Measurements from ENCODE around the gene ENDOV.

Gene ENDOV

GRCh38 chr17:80482058-80482318 is 67.0 kb downstream of the ENDOV start:
- H3K4me3 ChIP-seq (replicated peaks; ENCODE audit: low read depth, low read length), result no peak overlapping the region
- TF ChIP-seq, protein P1, sequence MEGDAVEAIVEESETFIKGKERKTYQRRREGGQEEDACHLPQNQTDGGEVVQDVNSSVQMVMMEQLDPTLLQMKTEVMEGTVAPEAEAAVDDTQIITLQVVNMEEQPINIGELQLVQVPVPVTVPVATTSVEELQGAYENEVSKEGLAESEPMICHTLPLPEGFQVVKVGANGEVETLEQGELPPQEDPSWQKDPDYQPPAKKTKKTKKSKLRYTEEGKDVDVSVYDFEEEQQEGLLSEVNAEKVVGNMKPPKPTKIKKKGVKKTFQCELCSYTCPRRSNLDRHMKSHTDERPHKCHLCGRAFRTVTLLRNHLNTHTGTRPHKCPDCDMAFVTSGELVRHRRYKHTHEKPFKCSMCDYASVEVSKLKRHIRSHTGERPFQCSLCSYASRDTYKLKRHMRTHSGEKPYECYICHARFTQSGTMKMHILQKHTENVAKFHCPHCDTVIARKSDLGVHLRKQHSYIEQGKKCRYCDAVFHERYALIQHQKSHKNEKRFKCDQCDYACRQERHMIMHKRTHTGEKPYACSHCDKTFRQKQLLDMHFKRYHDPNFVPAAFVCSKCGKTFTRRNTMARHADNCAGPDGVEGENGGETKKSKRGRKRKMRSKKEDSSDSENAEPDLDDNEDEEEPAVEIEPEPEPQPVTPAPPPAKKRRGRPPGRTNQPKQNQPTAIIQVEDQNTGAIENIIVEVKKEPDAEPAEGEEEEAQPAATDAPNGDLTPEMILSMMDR (IDR thresholded peaks at IDR 0.05; ENCODE audit: low read depth, low read length, missing control alignments), result no peak
- no peak for DNase-seq (ENCODE audit: extremely low read depth, low read depth)

DNA sequence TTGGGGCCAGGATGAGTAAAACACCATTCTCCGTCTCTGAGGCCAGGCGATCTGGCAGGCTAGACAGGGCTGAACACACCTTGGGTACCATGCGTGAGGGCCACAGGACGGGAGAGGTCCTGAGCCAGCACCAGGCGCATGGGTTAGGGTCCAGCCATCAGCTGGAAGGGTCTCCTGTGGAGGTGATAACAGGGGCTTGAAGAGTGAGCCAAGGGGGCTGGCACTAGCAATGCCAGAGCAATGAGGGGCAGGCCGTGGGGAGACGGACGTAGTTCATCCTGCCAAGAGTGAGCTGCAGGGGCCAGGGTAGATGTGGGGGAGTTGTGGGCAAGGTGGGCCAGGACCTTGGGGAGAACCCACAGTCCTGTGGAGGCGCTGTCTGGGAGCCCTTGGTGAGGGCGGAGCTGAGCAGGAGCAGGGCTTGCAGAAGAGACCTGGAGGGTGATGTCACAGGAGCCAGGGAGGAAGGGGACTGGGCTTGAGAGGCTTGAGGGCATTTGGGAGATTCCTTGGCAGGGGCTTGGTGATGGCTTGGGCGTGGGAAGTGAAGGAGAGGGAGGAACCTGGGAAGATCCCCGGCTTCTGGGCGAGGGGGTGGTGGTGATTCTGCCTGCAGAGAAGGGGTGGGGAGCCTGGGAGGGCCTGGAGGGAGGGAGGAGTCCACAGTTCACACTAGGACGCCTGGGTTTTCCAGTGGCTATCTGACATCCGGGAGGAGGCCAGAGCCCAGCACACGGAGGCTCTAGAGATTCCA is 67.8 kb downstream of the ENDOV start:
- no peak overlapping the region for H3K4me3 ChIP-seq (replicated peaks; ENCODE audit: low read depth, low read length)
- no peak for DNase-seq (ENCODE audit: extremely low read depth, low read depth)
- TF ChIP-seq, protein P1 (IDR thresholded peaks at IDR 0.05; ENCODE audit: low read depth, low read length, missing control alignments), result no peak

GRCh38 chr17:80485846-80486245 is 70.9 kb downstream of the ENDOV start:
- H3K4me3 ChIP-seq (replicated peaks; ENCODE audit: low read depth, low read length), result no peak overlapping the region
- DNase-seq (ENCODE audit: extremely low read depth, low read depth), result no peak
- TF ChIP-seq, protein P1 (IDR thresholded peaks at IDR 0.05; ENCODE audit: low read depth, low read length, missing control alignments), result no peak

DNA sequence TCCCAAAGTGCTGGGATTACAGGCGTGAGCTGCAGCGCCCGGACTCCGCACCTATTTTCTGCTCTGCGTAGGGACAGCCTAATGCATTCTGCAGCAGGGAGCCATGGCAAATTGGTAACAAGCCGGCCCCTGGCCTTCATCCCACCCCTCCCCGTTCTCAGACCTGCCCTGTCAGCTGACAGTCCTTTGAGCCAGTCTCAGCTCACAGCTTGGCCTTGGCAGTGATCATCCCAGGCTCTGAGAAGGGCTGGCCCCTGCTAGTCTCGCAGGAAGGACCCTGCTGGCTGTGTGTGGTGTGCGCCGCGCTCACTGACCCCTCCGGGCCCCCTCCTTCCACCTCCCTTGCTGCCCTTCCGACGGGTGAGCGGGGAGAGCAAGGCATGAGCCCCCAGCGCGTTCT is 71.7 kb downstream of the ENDOV start:
- DNase-seq (ENCODE audit: extremely low read depth, low read depth), result no peak
- no peak overlapping the region for H3K4me3 ChIP-seq (replicated peaks; ENCODE audit: low read depth, low read length)
- TF ChIP-seq, protein P1 (IDR thresholded peaks at IDR 0.05; ENCODE audit: low read depth, low read length, missing control alignments), result no peak

- TF ChIP-seq, protein P1 (IDR thresholded peaks at IDR 0.05; ENCODE audit: low read depth, low read length, missing control alignments), result no peak
- no peak for DNase-seq (ENCODE audit: extremely low read depth, low read depth)
- no peak overlapping the region for H3K4me3 ChIP-seq (replicated peaks; ENCODE audit: low read depth, low read length)
Measured at GRCh38 chr17:80487511-80487910, 72.5 kb downstream of the ENDOV start.

Measured in HFF-Myc (cell line).